GM20431 (cell line): Measurements from ENCODE around the gene UTP25.
"Not testable (repeated sequence)": the region's sequence is repeated elsewhere in the genome, so short reads cannot be mapped to it uniquely, and the experiment has no call there.

Source experiments
- in situ Hi-C: fragments of 300-500 bp; cut with MseI, MboI; formaldehyde crosslinking; loops from one replicate; pipeline ENCODE4 v1.15.0; 2020; ENCODE audit warnings: low sequenced_read_pairs; ENCODE audit not compliant: unreplicated experiment

The UTP25 gene

GRCh38 chr1:209885403-209886218 lies 57.8 kb downstream of the UTP25 start:
- in situ Hi-C loops = no loop called here

- in situ Hi-C loops = no loop called here
Measured at GRCh38 chr1:209886219-209886536, 58.4 kb downstream of the UTP25 start.

GRCh38 chr1:209888291-209889076 lies 60.7 kb downstream of the UTP25 start:
- in situ Hi-C loops = not testable (repeated sequence)

- in situ Hi-C loops = no loop called here
Measured at GRCh38 chr1:209889077-209889418, 61.3 kb downstream of the UTP25 start.

GRCh38 chr1:209890641-209891330 lies 63.0 kb downstream of the UTP25 start:
- in situ Hi-C loops = no loop called here

GRCh38 chr1:209893751-209894150 lies 66.0 kb downstream of the UTP25 start:
- in situ Hi-C loops = no loop called here

- in situ Hi-C loops = no loop called here
Measured at GRCh38 chr1:209895709-209896108, 67.9 kb downstream of the UTP25 start.

GRCh38 chr1:209896346-209896745 lies 68.6 kb downstream of the UTP25 start:
- in situ Hi-C loops = no loop called here

GRCh38 chr1:209898271-209898670 lies 70.5 kb downstream of the UTP25 start:
- in situ Hi-C loops = not testable (repeated sequence)

GRCh38 chr1:209898851-209899250 lies 71.1 kb downstream of the UTP25 start:
- in situ Hi-C loops = not testable (repeated sequence)

GRCh38 chr1:209899948-209900347 lies 72.2 kb downstream of the UTP25 start:
- in situ Hi-C loops = no loop called here

- in situ Hi-C loops = no loop called here
Measured at GRCh38 chr1:209900734-209901133, 73.0 kb downstream of the UTP25 start.

GRCh38 chr1:209901211-209901610 lies 73.4 kb downstream of the UTP25 start:
- in situ Hi-C loops = no loop called here

GRCh38 chr1:209904774-209905173 lies 77.0 kb downstream of the UTP25 start:
- in situ Hi-C loops = not testable (repeated sequence)
